ENCODE data around the gene SH2D1B.

DNA sequence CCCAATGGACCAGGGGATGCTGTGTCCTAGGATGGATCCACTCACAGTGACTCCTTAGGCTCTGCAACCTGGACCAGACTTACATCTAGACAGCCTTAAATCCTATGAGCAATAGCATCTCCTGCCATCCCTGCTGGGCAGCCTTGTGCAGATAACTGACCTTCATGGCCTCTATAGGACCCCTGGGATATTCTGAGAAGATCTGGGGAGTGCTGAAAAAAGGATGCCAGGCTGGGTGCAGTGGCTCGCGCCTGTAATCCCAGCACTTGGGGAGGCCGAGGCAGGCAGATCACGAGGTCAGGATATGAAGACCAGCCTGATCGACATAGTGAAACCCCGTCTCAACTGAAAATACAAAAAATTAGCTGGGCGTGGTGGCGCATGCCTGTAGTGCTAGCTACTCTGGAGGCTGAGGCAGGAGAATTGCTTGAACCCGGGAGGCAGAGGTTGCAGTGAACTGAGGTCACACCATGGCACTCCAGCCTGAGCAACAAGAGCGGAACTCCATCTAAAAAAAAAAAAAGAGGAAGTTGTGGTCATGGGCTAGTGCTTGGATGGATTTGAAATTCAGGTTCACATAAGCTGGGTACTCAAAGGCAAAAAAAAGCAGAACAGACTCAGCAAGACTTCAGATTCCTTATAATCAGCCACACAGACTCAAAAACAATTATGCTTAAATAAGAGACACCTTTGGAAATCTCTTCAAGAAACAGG lies 10.9 kb upstream of the SH2D1B start:
- TF ChIP-seq, protein P1, sequence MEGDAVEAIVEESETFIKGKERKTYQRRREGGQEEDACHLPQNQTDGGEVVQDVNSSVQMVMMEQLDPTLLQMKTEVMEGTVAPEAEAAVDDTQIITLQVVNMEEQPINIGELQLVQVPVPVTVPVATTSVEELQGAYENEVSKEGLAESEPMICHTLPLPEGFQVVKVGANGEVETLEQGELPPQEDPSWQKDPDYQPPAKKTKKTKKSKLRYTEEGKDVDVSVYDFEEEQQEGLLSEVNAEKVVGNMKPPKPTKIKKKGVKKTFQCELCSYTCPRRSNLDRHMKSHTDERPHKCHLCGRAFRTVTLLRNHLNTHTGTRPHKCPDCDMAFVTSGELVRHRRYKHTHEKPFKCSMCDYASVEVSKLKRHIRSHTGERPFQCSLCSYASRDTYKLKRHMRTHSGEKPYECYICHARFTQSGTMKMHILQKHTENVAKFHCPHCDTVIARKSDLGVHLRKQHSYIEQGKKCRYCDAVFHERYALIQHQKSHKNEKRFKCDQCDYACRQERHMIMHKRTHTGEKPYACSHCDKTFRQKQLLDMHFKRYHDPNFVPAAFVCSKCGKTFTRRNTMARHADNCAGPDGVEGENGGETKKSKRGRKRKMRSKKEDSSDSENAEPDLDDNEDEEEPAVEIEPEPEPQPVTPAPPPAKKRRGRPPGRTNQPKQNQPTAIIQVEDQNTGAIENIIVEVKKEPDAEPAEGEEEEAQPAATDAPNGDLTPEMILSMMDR (IDR thresholded peaks at IDR 0.05; ENCODE audit: insufficient read depth, low read depth, low read length) = no peak
- TF ChIP-seq EZH2 (IDR thresholded peaks at IDR 0.05; ENCODE audit: insufficient read depth, low read length) = no peak

Data from astrocyte (in vitro differentiated cells and primary cell).